Measurements from ENCODE around the gene CCDC27.

CCDC27 gene

DNA sequence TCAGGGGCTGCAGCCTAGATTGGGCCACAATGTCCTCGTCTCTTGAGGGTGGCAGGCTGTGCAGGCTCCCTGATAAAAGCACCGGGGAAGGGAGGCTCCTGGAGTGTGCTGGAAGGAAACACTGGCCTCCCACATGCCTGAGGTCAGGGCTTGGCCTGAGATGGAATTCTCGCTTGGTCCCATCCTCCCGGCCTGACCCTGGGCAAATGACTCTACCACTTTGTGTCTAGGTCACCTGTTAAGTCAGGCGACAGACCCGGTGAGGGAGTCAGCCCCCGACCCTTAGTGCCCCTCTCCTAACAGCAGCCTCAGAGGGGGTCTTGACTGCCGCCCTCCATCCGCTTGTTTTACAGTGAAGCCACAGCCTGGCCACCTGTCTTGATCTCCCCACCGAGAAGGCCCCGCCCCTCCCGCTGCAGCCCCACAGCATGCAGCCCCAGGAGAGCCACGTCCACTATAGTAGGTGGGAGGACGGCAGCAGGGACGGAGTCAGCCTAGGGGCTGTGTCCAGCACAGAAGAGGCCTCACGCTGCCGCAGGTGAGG, 22.8 kb downstream of the CCDC27 start:
- peak; percentile 1; the same call in 2 of the 3 replicates for ATAC-seq
- TF ChIP-seq ISL1 (CRISPR knock-in tag; IDR thresholded peaks at IDR 0.05) (no peak), CSDC2 (CRISPR knock-in tag; IDR thresholded peaks at IDR 0.05) (no peak), ZFP3 (CRISPR knock-in tag; IDR thresholded peaks at IDR 0.05) (no peak), ZFP30 (CRISPR knock-in tag; IDR thresholded peaks at IDR 0.05) (no peak), PPARA (CRISPR knock-in tag; IDR thresholded peaks at IDR 0.05; ENCODE audit: borderline replicate concordance) (no peak), ZNF8 (CRISPR knock-in tag; IDR thresholded peaks at IDR 0.05) (no peak)
- TF ChIP-seq, protein P1, sequence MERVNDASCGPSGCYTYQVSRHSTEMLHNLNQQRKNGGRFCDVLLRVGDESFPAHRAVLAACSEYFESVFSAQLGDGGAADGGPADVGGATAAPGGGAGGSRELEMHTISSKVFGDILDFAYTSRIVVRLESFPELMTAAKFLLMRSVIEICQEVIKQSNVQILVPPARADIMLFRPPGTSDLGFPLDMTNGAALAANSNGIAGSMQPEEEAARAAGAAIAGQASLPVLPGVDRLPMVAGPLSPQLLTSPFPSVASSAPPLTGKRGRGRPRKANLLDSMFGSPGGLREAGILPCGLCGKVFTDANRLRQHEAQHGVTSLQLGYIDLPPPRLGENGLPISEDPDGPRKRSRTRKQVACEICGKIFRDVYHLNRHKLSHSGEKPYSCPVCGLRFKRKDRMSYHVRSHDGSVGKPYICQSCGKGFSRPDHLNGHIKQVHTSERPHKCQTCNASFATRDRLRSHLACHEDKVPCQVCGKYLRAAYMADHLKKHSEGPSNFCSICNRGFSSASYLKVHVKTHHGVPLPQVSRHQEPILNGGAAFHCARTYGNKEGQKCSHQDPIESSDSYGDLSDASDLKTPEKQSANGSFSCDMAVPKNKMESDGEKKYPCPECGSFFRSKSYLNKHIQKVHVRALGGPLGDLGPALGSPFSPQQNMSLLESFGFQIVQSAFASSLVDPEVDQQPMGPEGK (CRISPR knock-in tag; IDR thresholded peaks at IDR 0.05; ENCODE audit: borderline replicate concordance) = no peak

DNA sequence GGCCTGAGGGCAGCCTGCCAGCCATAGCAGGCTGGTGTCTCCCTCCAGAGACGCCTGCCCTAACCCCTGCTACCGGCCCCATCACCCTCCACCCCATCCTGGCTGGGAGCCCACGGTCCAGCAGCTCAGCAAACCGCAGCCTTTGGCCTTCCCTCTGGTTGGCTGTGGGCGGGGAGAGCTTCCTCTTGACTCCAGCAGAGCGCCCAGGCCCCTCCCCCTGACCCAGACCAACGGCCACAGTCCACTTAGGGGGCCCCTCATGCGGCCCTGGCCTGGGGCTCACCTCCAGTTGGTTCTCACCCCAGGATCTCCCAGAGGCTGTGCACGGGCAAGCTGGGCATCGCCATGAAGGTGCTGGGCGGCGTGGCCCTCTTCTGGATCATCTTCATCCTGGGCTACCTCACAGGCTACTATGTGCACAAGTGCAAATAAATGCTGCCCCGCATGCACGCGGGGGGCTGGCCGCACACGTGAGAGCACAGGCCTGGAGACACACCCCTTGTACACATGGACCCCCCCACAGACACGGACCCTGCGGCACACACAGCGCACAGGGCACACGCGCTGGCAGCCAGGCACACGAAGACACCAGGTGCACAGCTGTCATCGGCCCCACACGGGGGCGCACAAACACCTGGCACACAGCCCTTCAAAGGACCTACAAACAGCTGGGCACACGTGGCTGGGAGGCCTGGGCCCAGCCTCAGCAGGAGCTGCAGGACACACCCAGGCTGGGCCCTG, 23.4 kb downstream of the CCDC27 start:
- peak; percentile 47 for ATAC-seq
- TF ChIP-seq, protein P2, sequence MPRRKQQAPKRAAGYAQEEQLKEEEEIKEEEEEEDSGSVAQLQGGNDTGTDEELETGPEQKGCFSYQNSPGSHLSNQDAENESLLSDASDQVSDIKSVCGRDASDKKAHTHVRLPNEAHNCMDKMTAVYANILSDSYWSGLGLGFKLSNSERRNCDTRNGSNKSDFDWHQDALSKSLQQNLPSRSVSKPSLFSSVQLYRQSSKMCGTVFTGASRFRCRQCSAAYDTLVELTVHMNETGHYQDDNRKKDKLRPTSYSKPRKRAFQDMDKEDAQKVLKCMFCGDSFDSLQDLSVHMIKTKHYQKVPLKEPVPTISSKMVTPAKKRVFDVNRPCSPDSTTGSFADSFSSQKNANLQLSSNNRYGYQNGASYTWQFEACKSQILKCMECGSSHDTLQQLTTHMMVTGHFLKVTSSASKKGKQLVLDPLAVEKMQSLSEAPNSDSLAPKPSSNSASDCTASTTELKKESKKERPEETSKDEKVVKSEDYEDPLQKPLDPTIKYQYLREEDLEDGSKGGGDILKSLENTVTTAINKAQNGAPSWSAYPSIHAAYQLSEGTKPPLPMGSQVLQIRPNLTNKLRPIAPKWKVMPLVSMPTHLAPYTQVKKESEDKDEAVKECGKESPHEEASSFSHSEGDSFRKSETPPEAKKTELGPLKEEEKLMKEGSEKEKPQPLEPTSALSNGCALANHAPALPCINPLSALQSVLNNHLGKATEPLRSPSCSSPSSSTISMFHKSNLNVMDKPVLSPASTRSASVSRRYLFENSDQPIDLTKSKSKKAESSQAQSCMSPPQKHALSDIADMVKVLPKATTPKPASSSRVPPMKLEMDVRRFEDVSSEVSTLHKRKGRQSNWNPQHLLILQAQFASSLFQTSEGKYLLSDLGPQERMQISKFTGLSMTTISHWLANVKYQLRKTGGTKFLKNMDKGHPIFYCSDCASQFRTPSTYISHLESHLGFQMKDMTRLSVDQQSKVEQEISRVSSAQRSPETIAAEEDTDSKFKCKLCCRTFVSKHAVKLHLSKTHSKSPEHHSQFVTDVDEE (CRISPR knock-in tag; IDR thresholded peaks at IDR 0.05) = no peak
- TF ChIP-seq ZNF70 (CRISPR knock-in tag; IDR thresholded peaks at IDR 0.05) (no peak), PPARA (CRISPR knock-in tag; IDR thresholded peaks at IDR 0.05; ENCODE audit: borderline replicate concordance) (no peak), ESRRG (CRISPR knock-in tag; IDR thresholded peaks at IDR 0.05) (no peak), ZFP3 (CRISPR knock-in tag; IDR thresholded peaks at IDR 0.05) (no peak)

DNA sequence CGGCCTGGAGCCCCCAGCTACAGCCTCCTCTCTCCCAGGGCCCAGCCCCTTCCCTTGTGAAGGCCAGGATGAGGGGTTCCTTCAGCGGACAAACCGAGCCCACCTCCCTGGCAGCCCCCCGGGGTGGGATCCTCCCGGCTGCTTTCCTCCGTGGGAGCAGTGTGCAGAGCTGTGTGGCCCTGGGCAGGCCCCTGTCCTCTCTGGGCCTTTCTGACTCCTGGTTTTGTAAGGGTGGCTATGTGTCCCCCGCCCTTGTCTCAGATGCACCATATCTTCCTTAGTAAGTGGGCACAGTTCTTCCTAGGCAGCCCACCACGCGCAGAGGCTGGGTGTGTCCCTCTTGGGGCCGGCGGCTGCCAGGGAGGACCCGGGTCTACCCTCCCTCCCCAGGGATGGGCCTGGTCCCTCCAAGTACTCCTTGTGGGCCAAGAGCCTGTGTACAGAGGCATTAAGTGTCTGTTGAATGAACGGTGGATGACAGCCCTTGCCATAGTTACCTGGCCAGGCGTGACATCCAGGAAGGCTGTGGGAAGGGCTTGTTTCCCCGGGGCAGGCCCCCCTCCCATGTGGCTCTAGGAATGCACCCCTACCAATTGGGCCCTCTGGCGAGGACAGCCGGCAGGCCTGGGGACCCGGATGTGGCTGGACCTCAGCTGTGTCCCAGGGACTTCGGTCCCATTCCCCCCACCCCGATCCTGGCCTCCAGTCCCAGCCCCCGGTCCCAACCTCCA, 24.1 kb downstream of the CCDC27 start:
- TF ChIP-seq ZNF8 (CRISPR knock-in tag; IDR thresholded peaks at IDR 0.05) (no peak), ZC3H10 (CRISPR knock-in tag; IDR thresholded peaks at IDR 0.05) (no peak), ISL1 (CRISPR knock-in tag; IDR thresholded peaks at IDR 0.05) (no peak), TCF4 (CRISPR knock-in tag; IDR thresholded peaks at IDR 0.05; ENCODE audit: borderline replicate concordance) (no peak), ESRRG (CRISPR knock-in tag; IDR thresholded peaks at IDR 0.05) (no peak), ZNF565 (CRISPR knock-in tag; conservative IDR thresholded peaks at IDR 0.05; ENCODE audit: low read depth) (no peak), BACH2 (CRISPR knock-in tag; IDR thresholded peaks at IDR 0.05; ENCODE audit: borderline replicate concordance) (no peak), GLIS3 (CRISPR knock-in tag; IDR thresholded peaks at IDR 0.05) (no peak), ZFP30 (CRISPR knock-in tag; IDR thresholded peaks at IDR 0.05) (no peak), ZNF70 (CRISPR knock-in tag; IDR thresholded peaks at IDR 0.05) (no peak), ZFP3 (CRISPR knock-in tag; IDR thresholded peaks at IDR 0.05) (no peak), CSDC2 (CRISPR knock-in tag; IDR thresholded peaks at IDR 0.05) (no peak)
- TF ChIP-seq, protein P1 (CRISPR knock-in tag; IDR thresholded peaks at IDR 0.05; ENCODE audit: borderline replicate concordance) = no peak
- TF ChIP-seq, protein P2 (CRISPR knock-in tag; IDR thresholded peaks at IDR 0.05) = no peak
- TF ChIP-seq, protein P3, sequence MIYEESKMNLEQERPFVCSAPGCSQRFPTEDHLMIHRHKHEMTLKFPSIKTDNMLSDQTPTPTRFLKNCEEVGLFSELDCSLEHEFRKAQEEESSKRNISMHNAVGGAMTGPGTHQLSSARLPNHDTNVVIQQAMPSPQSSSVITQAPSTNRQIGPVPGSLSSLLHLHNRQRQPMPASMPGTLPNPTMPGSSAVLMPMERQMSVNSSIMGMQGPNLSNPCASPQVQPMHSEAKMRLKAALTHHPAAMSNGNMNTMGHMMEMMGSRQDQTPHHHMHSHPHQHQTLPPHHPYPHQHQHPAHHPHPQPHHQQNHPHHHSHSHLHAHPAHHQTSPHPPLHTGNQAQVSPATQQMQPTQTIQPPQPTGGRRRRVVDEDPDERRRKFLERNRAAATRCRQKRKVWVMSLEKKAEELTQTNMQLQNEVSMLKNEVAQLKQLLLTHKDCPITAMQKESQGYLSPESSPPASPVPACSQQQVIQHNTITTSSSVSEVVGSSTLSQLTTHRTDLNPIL (CRISPR knock-in tag; IDR thresholded peaks at IDR 0.05; ENCODE audit: low read depth) = no peak
- TF ChIP-seq, protein P4, sequence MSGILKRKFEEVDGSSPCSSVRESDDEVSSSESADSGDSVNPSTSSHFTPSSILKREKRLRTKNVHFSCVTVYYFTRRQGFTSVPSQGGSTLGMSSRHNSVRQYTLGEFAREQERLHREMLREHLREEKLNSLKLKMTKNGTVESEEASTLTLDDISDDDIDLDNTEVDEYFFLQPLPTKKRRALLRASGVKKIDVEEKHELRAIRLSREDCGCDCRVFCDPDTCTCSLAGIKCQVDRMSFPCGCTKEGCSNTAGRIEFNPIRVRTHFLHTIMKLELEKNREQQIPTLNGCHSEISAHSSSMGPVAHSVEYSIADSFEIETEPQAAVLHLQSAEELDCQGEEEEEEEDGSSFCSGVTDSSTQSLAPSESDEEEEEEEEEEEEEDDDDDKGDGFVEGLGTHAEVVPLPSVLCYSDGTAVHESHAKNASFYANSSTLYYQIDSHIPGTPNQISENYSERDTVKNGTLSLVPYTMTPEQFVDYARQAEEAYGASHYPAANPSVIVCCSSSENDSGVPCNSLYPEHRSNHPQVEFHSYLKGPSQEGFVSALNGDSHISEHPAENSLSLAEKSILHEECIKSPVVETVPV (CRISPR knock-in tag; IDR thresholded peaks at IDR 0.05) = no peak

More for the DNA sequence above, 24.1 kb downstream of the CCDC27 start:
- ATAC-seq = no peak

Measured in SK-N-SH treated with all-trans-retinoic acid at 6 μM for 48 hours (cell line).